Colonic mucosa (tissue), 4 donors: ENCODE measurements around the gene NOC3L. TPM values are rescaled to one million over a fixed set of nuclear protein-coding genes. Genes with fewer than 3 reads are reported as not detected.

Experiments used
- DNase-seq: peaks from one replicate; pipeline ENCODE4 v3.0.0-alpha.2; 2020
- H3K27ac ChIP-seq: fragments of 200-600 bp; one replicate; pipeline ENCODE4 v1.8.0; 2021
- H3K27me3 ChIP-seq: fragments of 200-600 bp; one replicate; pipeline ENCODE4 v1.8.0; 2021
- H3K36me3 ChIP-seq: fragments of 200-600 bp; one replicate; pipeline ENCODE4 v1.8.0; 2021
- H3K4me1 ChIP-seq: fragments of 200-600 bp; one replicate; pipeline ENCODE4 v1.8.0; 2021; ENCODE audit warnings: mild to moderate bottlenecking
- H3K4me3 ChIP-seq: fragments of 200-600 bp; one replicate; pipeline ENCODE4 v1.8.0; 2021
- H3K9ac ChIP-seq, 2 donors: one replicate each; pipeline ENCODE4 v1.7.0; 2013; ENCODE audit warnings: control low read depth in 2 of 2, low read depth in 2 of 2, low read length in 2 of 2
- H3K9me3 ChIP-seq: fragments of 200-600 bp; one replicate; pipeline ENCODE4 v1.8.0; 2021
- CTCF ChIP-seq: fragments of 200-600 bp; IDR thresholded peaks from one replicate; pipeline ENCODE4 v1.8.0; 2022; ENCODE audit warnings: antibody characterized with exemption, mild to moderate bottlenecking
- intact Hi-C: fragments of 100-400 bp; cut with DNase I; formaldehyde crosslinking; loops from one replicate; pipeline ENCODE4 v1.14.1; 2022
- total RNA-seq, 2 donors: library from RNA; stranded (reverse); fragmentation: NEBNext Ultra II Directional in 1 of 2; extraction: Animal tissue kit (Norgen Biotek cat#: 25700) in 1 of 2; gene quantifications; one replicate each; pipeline ENCODE4 v1.2.1, GENCODE V29; 2021
- donor health status: healthy.
- donor health status: DM: no; HTN: no; CAD: no.
- donor health status: DM: no; HTN: no; CAD: no.

Gene NOC3L
- total RNA-seq, 2 donors from 2014 or later: 7.9 to 10.3 TPM

GRCh38 chr10:94316560-94316959 is 46.2 kb downstream of the NOC3L start:
- no peak overlapping the region for H3K9ac ChIP-seq
- H3K4me1 ChIP-seq: no peaks in the 10 kb centered on the region
- H3K27ac ChIP-seq: no peak overlapping the region
- H3K9me3 ChIP-seq: no peaks in the 10 kb centered on the region
- H3K4me3 ChIP-seq: no peak overlapping the region
- DNase-seq: no peak
- intact Hi-C loops: no loop called here
- H3K27me3 ChIP-seq: no peaks in the 10 kb centered on the region
- H3K36me3 ChIP-seq: peaks cover 4% of the 10 kb centered on the region
- no peak for TF ChIP-seq CTCF

- Histone ChIP-seq H3K9ac (no peak overlapping the region), H3K27ac (no peak overlapping the region), H3K4me3 (no peak overlapping the region), H3K27me3 (no peaks in the 10 kb centered on the region), H3K4me1 (no peaks in the 10 kb centered on the region), H3K9me3 (no peaks in the 10 kb centered on the region), H3K36me3 (peaks cover 4% of the 10 kb centered on the region)
- no peak for TF ChIP-seq CTCF
- DNase-seq: no peak
- intact Hi-C loops: no loop called here
Measured at GRCh38 chr10:94315975-94316464, 46.7 kb downstream of the NOC3L start.

GRCh38 chr10:94315024-94315451 is 47.7 kb downstream of the NOC3L start:
- H3K9ac ChIP-seq: no peak overlapping the region
- DNase-seq: no peak
- intact Hi-C loops: no loop called here
- no peak overlapping the region for H3K27ac ChIP-seq
- no peaks in the 10 kb centered on the region for H3K27me3 ChIP-seq
- no peaks in the 10 kb centered on the region for H3K4me1 ChIP-seq
- peaks cover 4% of the 10 kb centered on the region for H3K36me3 ChIP-seq
- no peak for TF ChIP-seq CTCF
- H3K4me3 ChIP-seq: no peak overlapping the region
- no peaks in the 10 kb centered on the region for H3K9me3 ChIP-seq

- Histone ChIP-seq H3K27ac (no peak overlapping the region), H3K36me3 (peaks cover 4% of the 10 kb centered on the region), H3K27me3 (no peaks in the 10 kb centered on the region), H3K4me1 (no peaks in the 10 kb centered on the region), H3K9me3 (no peaks in the 10 kb centered on the region), H3K9ac (no peak overlapping the region), H3K4me3 (no peak overlapping the region)
- intact Hi-C loops: no loop called here
- TF ChIP-seq CTCF: no peak
- no peak for DNase-seq
Measured at GRCh38 chr10:94310369-94310768, 52.4 kb downstream of the NOC3L start.

GRCh38 chr10:94308866-94309265 is 53.9 kb downstream of the NOC3L start:
- no peak for DNase-seq
- no peaks in the 10 kb centered on the region for H3K4me1 ChIP-seq
- no peak overlapping the region for H3K27ac ChIP-seq
- H3K36me3 ChIP-seq: peaks cover 4% of the 10 kb centered on the region
- no peak overlapping the region for H3K4me3 ChIP-seq
- no peak overlapping the region for H3K9ac ChIP-seq
- no peak for TF ChIP-seq CTCF
- H3K9me3 ChIP-seq: no peaks in the 10 kb centered on the region
- intact Hi-C loops: no loop called here
- H3K27me3 ChIP-seq: no peaks in the 10 kb centered on the region
